ENCODE results near the gene LCA5. TPM values are rescaled to one million over a fixed set of nuclear protein-coding genes. Genes with fewer than 3 reads are reported as not detected.

Gene LCA5
- total RNA-seq, 2 donors from 2014 or later, result 4.6 to 7.0 TPM

GRCh38 chr6:79513111-79513510 lies 24.1 kb downstream of the LCA5 start:
- H3K27ac ChIP-seq, result no peak overlapping the region
- no peak overlapping the region for H3K4me3 ChIP-seq
- no peaks in the 10 kb centered on the region for H3K36me3 ChIP-seq
- H3K4me1 ChIP-seq (ENCODE audit: control insufficient read depth in 1 of 2, low read depth in 2 of 2), result no peaks in the 10 kb centered on the region
- TF ChIP-seq CTCF (IDR thresholded peaks at IDR 0.05), result no peak
- no peak for ATAC-seq (ENCODE audit: insufficient number of reproducible peaks, low FRiP score, low read depth)
- no peaks in the 10 kb centered on the region for H3K9me3 ChIP-seq
- no peaks in the 10 kb centered on the region for H3K27me3 ChIP-seq (replicated peaks; ENCODE audit: insufficient read depth)
- DNase-seq (ENCODE audit: low spot score), result no peak

GRCh38 chr6:79512014-79512413 lies 25.2 kb downstream of the LCA5 start:
- no peaks in the 10 kb centered on the region for H3K4me1 ChIP-seq (ENCODE audit: control insufficient read depth in 1 of 2, low read depth in 2 of 2)
- H3K27ac ChIP-seq, result no peak overlapping the region
- ATAC-seq (ENCODE audit: insufficient number of reproducible peaks, low FRiP score, low read depth) (no peak), DNase-seq (ENCODE audit: low spot score) (no peak)
- H3K9me3 ChIP-seq, result no peaks in the 10 kb centered on the region
- no peak overlapping the region for H3K4me3 ChIP-seq
- TF ChIP-seq CTCF (IDR thresholded peaks at IDR 0.05), result no peak
- H3K36me3 ChIP-seq, result no peaks in the 10 kb centered on the region
- H3K27me3 ChIP-seq (replicated peaks; ENCODE audit: insufficient read depth), result no peaks in the 10 kb centered on the region

GRCh38 chr6:79510707-79511106 lies 26.5 kb downstream of the LCA5 start:
- ATAC-seq (ENCODE audit: insufficient number of reproducible peaks, low FRiP score, low read depth), result no peak
- DNase-seq (ENCODE audit: low spot score), result no peak
- H3K4me3 ChIP-seq, result no peak overlapping the region
- H3K4me1 ChIP-seq (ENCODE audit: control insufficient read depth in 1 of 2, low read depth in 2 of 2), result no peaks in the 10 kb centered on the region
- no peak overlapping the region for H3K27ac ChIP-seq
- H3K36me3 ChIP-seq, result no peaks in the 10 kb centered on the region
- TF ChIP-seq CTCF (IDR thresholded peaks at IDR 0.05), result no peak
- no peaks in the 10 kb centered on the region for H3K27me3 ChIP-seq (replicated peaks; ENCODE audit: insufficient read depth)
- no peaks in the 10 kb centered on the region for H3K9me3 ChIP-seq

GRCh38 chr6:79506251-79506650 lies 31.0 kb downstream of the LCA5 start:
- no peak overlapping the region for H3K4me3 ChIP-seq

GRCh38 chr6:79504372-79504771 lies 32.9 kb downstream of the LCA5 start:
- DNase-seq (ENCODE audit: low spot score), result no peak
- H3K4me1 ChIP-seq (ENCODE audit: control insufficient read depth in 1 of 2, low read depth in 2 of 2), result no peaks in the 10 kb centered on the region
- ATAC-seq (ENCODE audit: insufficient number of reproducible peaks, low FRiP score, low read depth), result no peak
- H3K4me3 ChIP-seq, result no peak overlapping the region
- no peak for TF ChIP-seq CTCF (IDR thresholded peaks at IDR 0.05)
- H3K9me3 ChIP-seq, result no peaks in the 10 kb centered on the region
- no peaks in the 10 kb centered on the region for H3K27me3 ChIP-seq (replicated peaks; ENCODE audit: insufficient read depth)
- no peaks in the 10 kb centered on the region for H3K36me3 ChIP-seq
- H3K27ac ChIP-seq, result no peak overlapping the region

More at GRCh38 chr6:79506251-79506650, 31.0 kb downstream of the LCA5 start:
- Histone ChIP-seq H3K36me3 (no peaks in the 10 kb centered on the region), H3K27ac (no peak overlapping the region), H3K9me3 (no peaks in the 10 kb centered on the region), H3K27me3 (replicated peaks; ENCODE audit: insufficient read depth) (no peaks in the 10 kb centered on the region), H3K4me1 (ENCODE audit: control insufficient read depth in 1 of 2, low read depth in 2 of 2) (no peaks in the 10 kb centered on the region)
- DNase-seq (ENCODE audit: low spot score) (no peak), ATAC-seq (ENCODE audit: insufficient number of reproducible peaks, low FRiP score, low read depth) (no peak)
- no peak for TF ChIP-seq CTCF (IDR thresholded peaks at IDR 0.05)

Data from thoracic aorta (tissue), 2 donors.